HG03457 (cell line): Measurements from ENCODE around the gene LDHAL6B.

Source experiments
- ATAC-seq: cut with Tn5 transposase; IDR thresholded peaks from one replicate; pipeline ENCODE4 v1.9.1; 2021; ENCODE audit warnings: moderate number of reproducible peaks; ENCODE audit not compliant: unreplicated experiment

The LDHAL6B gene

GRCh38 chr15:59249816-59250215, 43.2 kb downstream of the LDHAL6B start:
- no peak for ATAC-seq

GRCh38 chr15:59250249-59250648, 43.6 kb downstream of the LDHAL6B start:
- ATAC-seq = no peak

DNA sequence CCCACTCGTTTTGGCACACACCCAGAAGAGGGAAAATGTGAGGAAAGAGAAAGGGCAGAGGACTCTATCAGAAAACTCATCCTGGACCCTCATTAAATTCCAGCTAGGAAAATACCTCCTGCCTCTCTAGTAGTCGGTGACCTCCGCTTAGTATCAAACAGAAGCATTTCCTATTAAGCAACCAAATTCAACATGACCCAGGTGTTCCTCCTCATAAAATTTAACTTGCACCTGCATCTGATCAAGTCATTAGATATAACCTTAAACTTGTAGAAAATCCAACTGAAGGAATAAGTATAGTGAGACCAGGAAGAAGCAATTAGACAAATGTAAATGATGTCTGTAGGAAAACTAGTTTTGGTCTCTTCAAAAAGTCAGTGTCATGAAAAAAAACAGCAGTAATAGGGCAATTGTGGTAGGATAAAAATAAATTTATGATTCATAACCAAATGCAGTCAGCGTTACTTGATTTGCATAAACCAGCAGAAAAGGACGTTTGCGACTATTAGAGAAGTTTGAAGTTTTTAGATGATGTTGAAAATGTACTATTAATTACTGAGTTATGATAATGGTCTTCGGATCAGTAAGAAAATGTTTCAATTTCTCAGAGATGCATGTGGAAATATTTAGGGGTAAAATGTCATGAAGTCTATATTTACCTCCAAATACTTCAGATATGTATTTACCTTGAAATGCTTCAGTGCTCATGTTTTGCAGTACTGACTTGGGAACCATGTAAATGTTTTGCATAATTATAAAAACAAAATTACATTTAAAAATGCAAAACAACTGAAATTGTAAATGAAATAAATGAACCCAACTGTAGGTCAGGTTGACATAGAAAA, 44.6 kb downstream of the LDHAL6B start:
- no peak for ATAC-seq

- no peak for ATAC-seq
Observed at GRCh38 chr15:59252137-59252536, 45.5 kb downstream of the LDHAL6B start.

GRCh38 chr15:59255680-59256336, 49.2 kb downstream of the LDHAL6B start:
- ATAC-seq = peak; percentile 52

DNA sequence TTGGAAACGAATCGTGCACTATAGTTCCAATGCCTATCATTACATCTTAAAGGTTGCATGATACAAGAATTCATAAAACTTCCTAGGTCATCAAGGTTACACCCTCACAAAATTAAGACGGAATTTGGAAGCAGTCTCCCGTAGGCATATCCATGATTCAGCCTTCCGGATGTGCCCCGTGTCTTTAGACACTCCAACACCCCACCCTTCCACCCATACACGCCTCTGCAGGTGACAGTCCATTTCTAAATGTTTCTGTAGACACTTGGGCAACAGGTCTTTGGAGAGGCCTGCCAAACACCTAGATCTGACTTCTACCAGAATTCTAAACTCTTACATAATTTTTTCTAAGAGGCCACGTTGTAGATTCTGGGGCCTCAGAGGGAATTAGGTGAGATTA, 49.8 kb downstream of the LDHAL6B start:
- ATAC-seq = no peak

DNA sequence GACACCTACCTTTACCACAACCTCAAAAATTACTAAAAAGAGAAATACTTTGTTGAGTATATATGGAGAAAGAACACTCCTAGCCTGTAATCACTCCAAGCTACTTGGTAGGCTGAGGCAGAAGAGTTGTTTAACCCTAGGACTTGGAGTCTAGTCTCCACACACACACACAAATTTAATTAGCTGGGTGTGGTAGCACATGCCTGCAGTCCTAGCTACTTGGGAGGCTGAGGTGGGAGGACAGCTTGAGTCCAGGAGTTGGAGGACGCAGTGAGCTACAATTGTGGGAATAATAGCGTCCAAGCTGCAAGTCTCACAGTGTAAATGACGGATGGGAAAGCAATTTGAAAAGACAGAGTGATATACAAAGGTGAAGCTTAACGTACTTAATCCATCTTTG, 50.5 kb downstream of the LDHAL6B start:
- no peak for ATAC-seq
